Measurements from ENCODE around the gene BMX. TPM values are rescaled to one million over a fixed set of nuclear protein-coding genes. Genes with fewer than 3 reads are reported as not detected.

Gene BMX
- total and polyA plus RNA-seq, 10 of the 15 experiments (the other 5 are each of a cell fraction or from before 2014, with no cell fraction given) = not detected

DNA sequence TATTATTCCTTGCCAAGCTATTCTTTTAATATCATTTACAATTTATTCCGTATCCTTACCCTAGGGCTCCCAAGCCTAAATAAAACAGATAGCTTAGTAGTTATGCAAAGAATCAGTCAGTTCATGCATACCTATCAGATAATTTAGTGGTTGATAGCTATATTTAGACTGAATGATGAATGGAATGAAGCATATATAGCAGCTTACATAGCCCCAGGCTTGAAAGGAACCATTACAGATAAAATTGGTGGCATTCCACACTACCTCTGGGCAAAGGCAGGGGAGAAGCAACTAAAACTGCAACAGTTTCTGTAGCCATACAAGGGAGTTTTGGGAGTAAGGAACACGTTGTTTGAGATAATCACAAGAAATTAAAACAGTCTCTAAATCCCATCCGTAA, 97.4 kb downstream of the BMX start (continued):
- TF ChIP-seq, protein P1, sequence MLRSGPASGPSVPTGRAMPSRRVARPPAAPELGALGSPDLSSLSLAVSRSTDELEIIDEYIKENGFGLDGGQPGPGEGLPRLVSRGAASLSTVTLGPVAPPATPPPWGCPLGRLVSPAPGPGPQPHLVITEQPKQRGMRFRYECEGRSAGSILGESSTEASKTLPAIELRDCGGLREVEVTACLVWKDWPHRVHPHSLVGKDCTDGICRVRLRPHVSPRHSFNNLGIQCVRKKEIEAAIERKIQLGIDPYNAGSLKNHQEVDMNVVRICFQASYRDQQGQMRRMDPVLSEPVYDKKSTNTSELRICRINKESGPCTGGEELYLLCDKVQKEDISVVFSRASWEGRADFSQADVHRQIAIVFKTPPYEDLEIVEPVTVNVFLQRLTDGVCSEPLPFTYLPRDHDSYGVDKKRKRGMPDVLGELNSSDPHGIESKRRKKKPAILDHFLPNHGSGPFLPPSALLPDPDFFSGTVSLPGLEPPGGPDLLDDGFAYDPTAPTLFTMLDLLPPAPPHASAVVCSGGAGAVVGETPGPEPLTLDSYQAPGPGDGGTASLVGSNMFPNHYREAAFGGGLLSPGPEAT (IDR thresholded peaks at IDR 0.05; ENCODE audit: low read depth) = no peak
- TF ChIP-seq CHD4 (IDR thresholded peaks at IDR 0.05) = no peak
- TF ChIP-seq HDAC2 (IDR thresholded peaks at IDR 0.05) = no peak
- no peak for TF ChIP-seq SUPT20H (IDR thresholded peaks at IDR 0.05; ENCODE audit: borderline replicate concordance, control insufficient read depth, low read depth, low read length)
- TF ChIP-seq RAD51 (IDR thresholded peaks at IDR 0.05) = no peak
- TF ChIP-seq SIN3A (IDR thresholded peaks at IDR 0.05; ENCODE audit: low read depth, low read length) = no peak
- TF ChIP-seq BRCA1 (IDR thresholded peaks at IDR 0.05; ENCODE audit: low read depth, low read length) = no peak
- no peak for TF ChIP-seq CBX5 (IDR thresholded peaks at IDR 0.05; ENCODE audit: low read depth)
- no peak for TF ChIP-seq PAX8 (IDR thresholded peaks at IDR 0.05)

GRCh38 chrX:15599461-15599860, 98.9 kb downstream of the BMX start:
- Histone ChIP-seq H3K27me3 (replicated peaks in 1 of 2; ENCODE audit: control insufficient read depth in 2 of 2, insufficient read depth in 2 of 2, low read length in 1 of 2) (no peaks in the 10 kb centered on the region; a peak in 2 of 4 replicates), H4K20me1 (ENCODE audit: control insufficient read depth, insufficient read depth) (no peaks in the 10 kb centered on the region), H3K36me3 (ENCODE audit: control insufficient read depth in 2 of 2, insufficient read depth in 2 of 2, low read length in 1 of 2) (no peaks in the 10 kb centered on the region), H2AFZ (ENCODE audit: control insufficient read depth, low read depth, low read length) (no peak overlapping the region), H3K4me2 (ENCODE audit: control insufficient read depth, insufficient read depth) (no peak overlapping the region), H3K27ac (ENCODE audit: control insufficient read depth, insufficient read depth) (no peak overlapping the region), H3K79me2 (ENCODE audit: control insufficient read depth, insufficient read depth, low read length) (no peaks in the 10 kb centered on the region), H3K4me1 (ENCODE audit: control insufficient read depth, insufficient read depth, low read length) (no peaks in the 10 kb centered on the region), H3K4me3 (no peak overlapping the region), H3K9me3 (replicated peaks; ENCODE audit: control insufficient read depth, insufficient read depth, low read length) (no peaks in the 10 kb centered on the region), H3K9ac (ENCODE audit: control insufficient read depth, insufficient read depth, low read length) (no peak overlapping the region)
- in situ Hi-C loops (cut with MboI) (no loop called here), intact Hi-C loops (cut with micrococcal nuclease; ENCODE audit: unreplicated experiment) (no loop called here)
- ChIA-PET RAD21 (ENCODE audit: unreplicated experiment) (no interaction called here), POLR2A (no interaction called here), SMC1A (ENCODE audit: uncharacterized antibody, unreplicated experiment) (no interaction called here), CTCF (no interaction called here)
- no TSS peak for BruUV-seq (replicated peaks)
- FAIRE-seq = no peak
- no peak for DNase-seq (ENCODE audit: low read depth, low spot score)
- 7% methylated on average over 4 of the region's 4 CpGs for WGBS (ENCODE audit: insufficient coverage, insufficient replicate concordance, low lambda C conversion rate, missing lambda C conversion rate)
- no peak for ATAC-seq
- TF ChIP-seq, protein P2, sequence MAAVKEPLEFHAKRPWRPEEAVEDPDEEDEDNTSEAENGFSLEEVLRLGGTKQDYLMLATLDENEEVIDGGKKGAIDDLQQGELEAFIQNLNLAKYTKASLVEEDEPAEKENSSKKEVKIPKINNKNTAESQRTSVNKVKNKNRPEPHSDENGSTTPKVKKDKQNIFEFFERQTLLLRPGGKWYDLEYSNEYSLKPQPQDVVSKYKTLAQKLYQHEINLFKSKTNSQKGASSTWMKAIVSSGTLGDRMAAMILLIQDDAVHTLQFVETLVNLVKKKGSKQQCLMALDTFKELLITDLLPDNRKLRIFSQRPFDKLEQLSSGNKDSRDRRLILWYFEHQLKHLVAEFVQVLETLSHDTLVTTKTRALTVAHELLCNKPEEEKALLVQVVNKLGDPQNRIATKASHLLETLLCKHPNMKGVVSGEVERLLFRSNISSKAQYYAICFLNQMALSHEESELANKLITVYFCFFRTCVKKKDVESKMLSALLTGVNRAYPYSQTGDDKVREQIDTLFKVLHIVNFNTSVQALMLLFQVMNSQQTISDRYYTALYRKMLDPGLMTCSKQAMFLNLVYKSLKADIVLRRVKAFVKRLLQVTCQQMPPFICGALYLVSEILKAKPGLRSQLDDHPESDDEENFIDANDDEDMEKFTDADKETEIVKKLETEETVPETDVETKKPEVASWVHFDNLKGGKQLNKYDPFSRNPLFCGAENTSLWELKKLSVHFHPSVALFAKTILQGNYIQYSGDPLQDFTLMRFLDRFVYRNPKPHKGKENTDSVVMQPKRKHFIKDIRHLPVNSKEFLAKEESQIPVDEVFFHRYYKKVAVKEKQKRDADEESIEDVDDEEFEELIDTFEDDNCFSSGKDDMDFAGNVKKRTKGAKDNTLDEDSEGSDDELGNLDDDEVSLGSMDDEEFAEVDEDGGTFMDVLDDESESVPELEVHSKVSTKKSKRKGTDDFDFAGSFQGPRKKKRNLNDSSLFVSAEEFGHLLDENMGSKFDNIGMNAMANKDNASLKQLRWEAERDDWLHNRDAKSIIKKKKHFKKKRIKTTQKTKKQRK (IDR thresholded peaks at IDR 0.05; ENCODE audit: low read depth, low read length) = no peak
- TF ChIP-seq, protein P3, sequence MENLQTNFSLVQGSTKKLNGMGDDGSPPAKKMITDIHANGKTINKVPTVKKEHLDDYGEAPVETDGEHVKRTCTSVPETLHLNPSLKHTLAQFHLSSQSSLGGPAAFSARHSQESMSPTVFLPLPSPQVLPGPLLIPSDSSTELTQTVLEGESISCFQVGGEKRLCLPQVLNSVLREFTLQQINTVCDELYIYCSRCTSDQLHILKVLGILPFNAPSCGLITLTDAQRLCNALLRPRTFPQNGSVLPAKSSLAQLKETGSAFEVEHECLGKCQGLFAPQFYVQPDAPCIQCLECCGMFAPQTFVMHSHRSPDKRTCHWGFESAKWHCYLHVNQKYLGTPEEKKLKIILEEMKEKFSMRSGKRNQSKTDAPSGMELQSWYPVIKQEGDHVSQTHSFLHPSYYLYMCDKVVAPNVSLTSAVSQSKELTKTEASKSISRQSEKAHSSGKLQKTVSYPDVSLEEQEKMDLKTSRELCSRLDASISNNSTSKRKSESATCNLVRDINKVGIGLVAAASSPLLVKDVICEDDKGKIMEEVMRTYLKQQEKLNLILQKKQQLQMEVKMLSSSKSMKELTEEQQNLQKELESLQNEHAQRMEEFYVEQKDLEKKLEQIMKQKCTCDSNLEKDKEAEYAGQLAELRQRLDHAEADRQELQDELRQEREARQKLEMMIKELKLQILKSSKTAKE (IDR thresholded peaks at IDR 0.05; ENCODE audit: low read depth, poor library complexity, severe bottlenecking) = no peak
